Right lobe of liver (tissue), 6 donors: Measurements from ENCODE around the gene SIGLEC1. TPM values are rescaled to one million over a fixed set of nuclear protein-coding genes. Genes with fewer than 3 reads are reported as not detected.

Source experiments
- ATAC-seq, 4 donors: fragments of 200-7000 bp; cut with Tn5 transposase; one replicate each; pipeline ENCODE4 v1.9.1; 2020; ENCODE audit warnings: mild to moderate bottlenecking in 4 of 4, moderate library complexity in 4 of 4
- DNase-seq, 3 donors: peaks; one replicate each; pipeline ENCODE4 v3.0.0-alpha.2; 2020
- H3K27ac ChIP-seq, 3 donors: fragments of 200-600 bp; one replicate each; pipeline ENCODE4 v1.8.0; 2022
- H3K27me3 ChIP-seq, 2 donors: fragments of 200-600 bp; one replicate each; pipeline ENCODE4 v1.8.0; 2022
- H3K36me3 ChIP-seq, 4 donors: fragments of 200-600 bp; sonication (generic) in 1 of 4; one replicate each; pipeline versions ENCODE4 v1.5.1 to v1.8.0; 2017 to 2022; ENCODE audit warnings: control low read depth in 1 of 4
- H3K4me1 ChIP-seq, 4 donors: fragments of 200-600 bp; sonication (generic) in 1 of 4; one replicate each; pipeline versions ENCODE4 v1.5.1 to v1.8.0; 2017 to 2022; ENCODE audit warnings: control low read depth in 1 of 4
- H3K4me3 ChIP-seq, 3 donors: fragments of 200-600 bp; one replicate each; pipeline ENCODE4 v1.8.0; 2022
- H3K9me3 ChIP-seq, 4 donors: fragments of 200-600 bp; sonication (generic) in 1 of 4; one replicate each; pipeline versions ENCODE4 v1.5.1 to v1.8.0; 2017 to 2022; ENCODE audit warnings: control low read depth in 1 of 4
- POLR2A ChIP-seq: fragments of 450-650 bp; IDR thresholded peaks from one replicate; pipeline ENCODE4 v1.6.1; 2017; ENCODE audit warnings: antibody characterized with exemption, mild to moderate bottlenecking
- whole genome bisulfite sequencing: methylation state at CpG from one replicate; pipeline ENCODE4 v1.1.6; 2018; ENCODE audit warnings: low coverage, low lambda C conversion rate; ENCODE audit not compliant: insufficient coverage; ENCODE audit errors: missing lambda C conversion rate; 5-methylcytosine and 5-hydroxymethylcytosine counted together
- intact Hi-C, 2 donors: fragments of 100-400 bp; cut with DNase I; formaldehyde crosslinking; loops; one replicate each; pipeline versions ENCODE4 v1.11.2 to v1.14.1; 2022
- total RNA-seq, 6 experiments: library from RNA; depleted of rRNA in 2 of 6; stranded (reverse); fragments of >200 nt in 2 of 6; fragmentation: NEBNext Ultra II Directional in 3 of 6; extraction: Animal tissue kit (Norgen Biotek cat#: 25700) in 3 of 6; gene quantifications; one replicate each; pipeline versions ENCODE4 v1.1.0 to v1.2.4, GENCODE V29; 2016 to 2023
- TF ChIP-seq, protein P1 (sequence below), 4 donors: fragments of 200-600 bp in 3 of 4; fragments of 450-650 bp in 1 of 4; IDR thresholded peaks; one replicate each; pipeline versions ENCODE4 v1.5.1 to v1.8.0; 2016 to 2022; ENCODE audit warnings: antibody characterized with exemption in 4 of 4, mild to moderate bottlenecking in 2 of 4
- donor health status: DM: no; HTN: yes; CAD: no.
- donor health status: DM: no; HTN: no; CAD: no.
- donor health status: DM: no; HTN: no; CAD: no.
- donor health status: DM: no; HTN: yes; CAD: no.
- donor health status: DM: no; HTN: yes; CAD: no.

SIGLEC1 gene
- total RNA-seq, 6 experiments from 2014 or later = 2.6 to 13.9 (median 5.7) TPM

DNA sequence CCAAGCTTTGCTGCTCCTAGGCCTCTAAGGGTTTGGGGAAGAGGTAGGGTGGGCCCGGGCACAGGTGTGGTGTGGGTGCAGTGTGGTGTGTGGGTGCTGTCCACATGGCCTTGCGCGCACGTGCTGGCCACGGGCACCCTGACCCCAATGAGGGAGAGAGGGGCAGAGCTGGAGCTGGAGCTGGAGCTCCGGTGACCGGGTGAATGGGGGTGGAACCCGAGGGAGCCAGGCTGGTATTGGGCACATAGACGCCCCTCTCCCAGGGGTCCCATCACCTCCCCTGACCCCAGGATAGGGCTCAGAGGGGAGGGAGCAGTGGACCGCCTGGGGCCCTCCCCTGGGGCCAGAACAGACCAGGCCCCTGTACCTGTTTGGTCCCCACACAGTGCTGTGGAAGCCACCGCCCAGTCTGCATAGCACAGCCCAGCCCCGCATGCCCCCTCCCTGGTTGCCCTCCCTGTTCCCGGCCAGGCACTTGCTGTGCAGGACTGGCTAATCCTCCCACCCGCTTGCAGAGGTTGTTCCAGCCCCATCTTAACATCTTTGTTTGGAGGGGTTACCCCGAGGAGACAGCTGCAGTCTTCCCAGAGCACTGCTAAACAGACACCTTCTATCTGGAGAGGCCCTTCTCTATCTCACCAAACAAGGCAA is 31.6 kb downstream of the SIGLEC1 start:
- H3K4me1 ChIP-seq = peaks cover 0 to 6% (median 0%) of the 10 kb centered on the region in 4 donors
- H3K27ac ChIP-seq = no peak overlapping the region
- no peak overlapping the region for H3K4me3 ChIP-seq
- no peaks in the 10 kb centered on the region for H3K9me3 ChIP-seq
- intact Hi-C loops = no loop called here
- H3K36me3 ChIP-seq = no peaks in the 10 kb centered on the region
- no CpG with 5 or more reads among the region's 15 CpGs for WGBS
- no peak for ATAC-seq
- H3K27me3 ChIP-seq = peaks cover 0 to 4% of the 10 kb centered on the region in 2 donors
- DNase-seq = no peak
- TF ChIP-seq POLR2A = no peak
- TF ChIP-seq, protein P1, sequence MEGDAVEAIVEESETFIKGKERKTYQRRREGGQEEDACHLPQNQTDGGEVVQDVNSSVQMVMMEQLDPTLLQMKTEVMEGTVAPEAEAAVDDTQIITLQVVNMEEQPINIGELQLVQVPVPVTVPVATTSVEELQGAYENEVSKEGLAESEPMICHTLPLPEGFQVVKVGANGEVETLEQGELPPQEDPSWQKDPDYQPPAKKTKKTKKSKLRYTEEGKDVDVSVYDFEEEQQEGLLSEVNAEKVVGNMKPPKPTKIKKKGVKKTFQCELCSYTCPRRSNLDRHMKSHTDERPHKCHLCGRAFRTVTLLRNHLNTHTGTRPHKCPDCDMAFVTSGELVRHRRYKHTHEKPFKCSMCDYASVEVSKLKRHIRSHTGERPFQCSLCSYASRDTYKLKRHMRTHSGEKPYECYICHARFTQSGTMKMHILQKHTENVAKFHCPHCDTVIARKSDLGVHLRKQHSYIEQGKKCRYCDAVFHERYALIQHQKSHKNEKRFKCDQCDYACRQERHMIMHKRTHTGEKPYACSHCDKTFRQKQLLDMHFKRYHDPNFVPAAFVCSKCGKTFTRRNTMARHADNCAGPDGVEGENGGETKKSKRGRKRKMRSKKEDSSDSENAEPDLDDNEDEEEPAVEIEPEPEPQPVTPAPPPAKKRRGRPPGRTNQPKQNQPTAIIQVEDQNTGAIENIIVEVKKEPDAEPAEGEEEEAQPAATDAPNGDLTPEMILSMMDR (IDR thresholded peaks at IDR 0.05) = no peak

DNA sequence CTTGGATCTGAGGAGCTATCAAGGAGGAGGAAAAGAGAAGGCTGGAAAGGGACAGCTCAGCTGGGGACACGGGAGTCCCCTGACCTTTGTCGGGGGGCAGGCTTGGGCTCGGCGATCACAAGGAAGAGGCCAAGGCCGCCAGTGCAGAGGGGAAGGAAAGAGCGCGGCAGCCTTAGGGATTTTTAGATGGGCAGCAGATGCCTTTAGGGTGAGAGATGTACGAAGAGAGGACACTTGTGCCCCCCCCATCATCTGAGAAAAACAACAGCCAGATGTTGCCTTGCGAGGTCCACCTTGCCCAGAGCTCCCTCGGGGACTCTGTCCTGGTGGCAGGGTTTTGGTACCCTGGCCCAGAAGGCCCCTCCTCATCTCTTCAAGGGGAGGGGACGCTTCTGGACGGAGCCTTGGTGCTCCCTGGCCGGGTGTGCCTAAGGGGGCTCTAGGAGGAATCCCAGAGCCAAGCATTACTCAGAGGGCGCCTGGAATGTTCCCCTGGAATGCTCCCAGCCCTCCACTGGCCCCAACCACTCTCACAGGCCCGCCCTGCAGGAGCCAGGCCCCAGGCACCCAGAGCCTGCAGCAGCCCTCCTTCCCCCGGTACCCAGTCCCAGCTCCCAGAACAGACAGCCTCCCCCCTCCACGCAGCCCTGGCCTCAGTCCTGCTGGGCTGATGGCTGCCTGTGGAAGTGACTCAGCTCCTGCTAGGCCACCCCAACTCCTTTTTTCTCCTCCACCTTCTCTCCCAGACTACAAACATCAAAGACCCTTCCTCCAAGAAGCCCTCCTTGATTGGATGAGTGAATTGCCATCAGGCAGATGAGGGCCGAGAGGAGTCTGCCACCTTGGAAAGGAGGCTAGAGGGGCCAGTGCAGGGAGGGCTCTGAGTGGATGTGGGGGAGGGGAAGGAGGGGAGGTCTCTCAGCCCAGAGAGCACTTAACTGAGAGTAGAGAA is 32.4 kb downstream of the SIGLEC1 start:
- H3K27ac ChIP-seq = no peak overlapping the region
- intact Hi-C loops = loop anchor here in 1 of 2 donors (10.0 kb wide), 1 partner anchor 95 kb away; no protein-coding TSS in a partner anchor
- H3K9me3 ChIP-seq = no peaks in the 10 kb centered on the region
- WGBS = 75% methylated on average over 9 of the region's 18 CpGs
- H3K4me1 ChIP-seq = peaks cover 0 to 6% (median 0%) of the 10 kb centered on the region in 4 donors
- ATAC-seq (no peak), DNase-seq (no peak)
- H3K27me3 ChIP-seq = peaks cover 0 to 4% of the 10 kb centered on the region in 2 donors
- no peak for TF ChIP-seq POLR2A
- TF ChIP-seq, protein P1 (IDR thresholded peaks at IDR 0.05) = no peak
- no peak overlapping the region for H3K4me3 ChIP-seq
- no peaks in the 10 kb centered on the region for H3K36me3 ChIP-seq

DNA sequence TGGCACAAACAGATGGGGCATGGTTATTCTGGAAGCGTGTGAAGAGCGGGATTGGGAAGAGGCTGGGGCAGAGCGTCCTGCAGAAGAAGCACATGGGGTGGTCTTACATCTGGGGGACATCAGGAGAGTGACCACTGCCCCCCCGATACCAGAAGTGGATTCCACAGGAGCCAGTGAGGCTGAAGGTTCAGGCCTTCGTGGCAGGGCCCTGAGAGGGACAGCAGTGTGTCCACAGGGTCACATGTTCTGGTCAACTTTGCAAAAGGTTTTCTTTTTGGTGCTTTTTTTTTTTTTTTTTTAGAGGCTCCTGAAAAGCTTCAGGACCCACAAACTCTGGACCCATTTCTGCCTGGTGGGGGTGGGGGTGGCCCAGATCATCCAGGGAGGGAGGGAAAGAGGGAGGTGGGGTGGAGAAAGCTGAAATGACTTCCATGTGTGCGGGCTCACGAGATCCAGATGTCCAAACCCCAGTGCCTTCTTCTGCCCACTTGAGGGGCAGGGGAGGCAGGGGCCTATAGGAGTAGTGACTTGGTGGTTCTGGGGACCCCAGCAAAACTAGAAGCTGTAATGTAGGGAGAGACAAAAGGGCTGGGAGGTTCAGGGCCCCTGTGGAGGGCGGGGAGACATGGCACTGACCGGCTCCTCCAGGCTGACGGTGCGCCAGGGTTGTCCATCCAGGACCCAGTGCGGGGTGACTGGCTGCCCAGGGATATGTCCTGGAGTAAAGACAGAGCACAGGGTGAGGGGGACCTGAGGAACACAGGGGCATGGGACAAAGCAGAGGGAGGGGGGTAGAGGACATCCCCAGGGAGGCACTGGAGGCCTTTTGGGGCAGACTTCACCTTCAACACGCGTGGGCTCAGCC is 33.3 kb downstream of the SIGLEC1 start:
- ATAC-seq = no peak
- Histone ChIP-seq H3K4me1 (peaks cover 0 to 6% (median 0%) of the 10 kb centered on the region in 4 donors), H3K27ac (no peak overlapping the region), H3K36me3 (no peaks in the 10 kb centered on the region), H3K9me3 (no peaks in the 10 kb centered on the region), H3K4me3 (no peak overlapping the region), H3K27me3 (peaks cover 0 to 4% of the 10 kb centered on the region in 2 donors)
- DNase-seq = no peak
- intact Hi-C loops = loop anchor here in 1 of 2 donors (10.0 kb wide), 1 partner anchor 96 kb away; no protein-coding TSS in a partner anchor
- TF ChIP-seq POLR2A = no peak
- TF ChIP-seq, protein P1 (IDR thresholded peaks at IDR 0.05) = no peak
- 85% methylated on average over 9 of the region's 14 CpGs for WGBS

DNA sequence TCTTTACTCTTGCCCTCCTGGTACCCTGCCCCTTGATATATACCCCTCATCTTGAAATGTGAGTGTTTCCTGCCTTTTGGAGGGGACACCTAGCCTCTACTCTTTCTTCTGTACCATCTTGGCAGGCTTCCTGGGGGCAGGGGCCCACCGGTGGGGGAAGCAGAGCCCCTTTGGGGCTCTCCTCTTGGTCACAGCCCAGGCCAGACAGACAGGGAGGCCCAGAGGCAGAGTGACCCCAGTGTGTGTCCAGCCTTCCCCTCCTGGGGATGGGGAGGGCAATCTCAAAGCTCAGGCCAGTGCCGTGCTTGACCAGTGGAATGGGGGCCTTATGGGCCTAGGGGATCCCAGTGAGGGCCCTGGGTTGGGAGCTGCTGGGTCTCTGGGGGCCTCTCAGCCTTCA is 34.2 kb downstream of the SIGLEC1 start:
- intact Hi-C loops = loop anchor here in 1 of 2 donors (10.0 kb wide), 1 partner anchor 97 kb away; no protein-coding TSS in a partner anchor
- Histone ChIP-seq H3K4me3 (no peak overlapping the region), H3K36me3 (no peaks in the 10 kb centered on the region), H3K27me3 (peaks cover 4 to 5% of the 10 kb centered on the region in 2 donors), H3K27ac (no peak overlapping the region), H3K4me1 (peaks cover 0 to 6% (median 0%) of the 10 kb centered on the region in 4 donors), H3K9me3 (no peaks in the 10 kb centered on the region)
- TF ChIP-seq POLR2A = no peak
- TF ChIP-seq, protein P1 (IDR thresholded peaks at IDR 0.05) = no peak
- DNase-seq (no peak), ATAC-seq (no peak)
- 71% methylated on average over 1 of the region's 2 CpGs for WGBS
